ENCODE results near the gene SMURF1.
"Not testable (repeated sequence)": the region's sequence is repeated elsewhere in the genome, so short reads cannot be mapped to it uniquely, and the experiment has no call there.

The SMURF1 gene

DNA sequence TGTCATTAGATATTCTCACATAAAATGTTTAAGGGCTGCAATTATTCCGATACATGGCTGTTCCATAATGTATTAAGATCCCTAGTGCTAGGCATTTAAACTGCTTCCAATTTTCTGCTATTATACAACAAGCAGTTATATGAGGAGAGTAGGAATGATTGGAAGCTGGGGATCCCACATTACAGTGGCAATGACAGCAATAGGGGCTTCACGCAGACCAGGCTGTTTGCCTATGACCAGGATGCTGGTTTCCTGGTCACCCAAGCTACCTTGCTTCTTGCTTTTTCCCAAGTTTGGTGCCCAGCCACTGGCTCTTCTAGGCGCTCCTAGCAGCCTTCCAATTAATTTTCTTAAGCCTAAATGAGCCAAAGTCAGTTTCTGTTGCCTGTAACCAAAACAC, 39.3 kb downstream of the SMURF1 start:
- H3K4me3 ChIP-seq (ENCODE audit: low read depth, low read length): no peak overlapping the region
- TF ChIP-seq, protein P1, sequence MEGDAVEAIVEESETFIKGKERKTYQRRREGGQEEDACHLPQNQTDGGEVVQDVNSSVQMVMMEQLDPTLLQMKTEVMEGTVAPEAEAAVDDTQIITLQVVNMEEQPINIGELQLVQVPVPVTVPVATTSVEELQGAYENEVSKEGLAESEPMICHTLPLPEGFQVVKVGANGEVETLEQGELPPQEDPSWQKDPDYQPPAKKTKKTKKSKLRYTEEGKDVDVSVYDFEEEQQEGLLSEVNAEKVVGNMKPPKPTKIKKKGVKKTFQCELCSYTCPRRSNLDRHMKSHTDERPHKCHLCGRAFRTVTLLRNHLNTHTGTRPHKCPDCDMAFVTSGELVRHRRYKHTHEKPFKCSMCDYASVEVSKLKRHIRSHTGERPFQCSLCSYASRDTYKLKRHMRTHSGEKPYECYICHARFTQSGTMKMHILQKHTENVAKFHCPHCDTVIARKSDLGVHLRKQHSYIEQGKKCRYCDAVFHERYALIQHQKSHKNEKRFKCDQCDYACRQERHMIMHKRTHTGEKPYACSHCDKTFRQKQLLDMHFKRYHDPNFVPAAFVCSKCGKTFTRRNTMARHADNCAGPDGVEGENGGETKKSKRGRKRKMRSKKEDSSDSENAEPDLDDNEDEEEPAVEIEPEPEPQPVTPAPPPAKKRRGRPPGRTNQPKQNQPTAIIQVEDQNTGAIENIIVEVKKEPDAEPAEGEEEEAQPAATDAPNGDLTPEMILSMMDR (IDR thresholded peaks at IDR 0.05; ENCODE audit: low read depth, low read length): no peak

DNA sequence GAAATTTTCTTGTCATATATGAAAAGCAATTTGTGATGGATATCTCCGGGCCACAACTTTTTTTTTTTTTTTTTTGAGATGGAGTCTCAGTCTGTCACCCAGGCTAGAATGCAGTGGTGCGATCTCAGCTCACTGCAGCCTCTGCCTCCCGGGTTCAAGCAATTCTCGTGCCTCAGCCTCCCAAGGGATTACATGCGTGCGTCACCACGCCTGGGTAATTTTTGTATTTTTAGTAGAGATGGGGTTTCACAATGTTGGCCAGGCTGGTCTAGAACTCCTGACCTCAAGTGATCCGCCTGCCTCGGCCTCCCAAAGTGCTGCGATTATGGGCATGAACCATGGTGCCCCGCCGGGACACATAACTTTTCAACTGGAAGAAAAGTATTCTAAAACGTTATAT, 40.1 kb downstream of the SMURF1 start:
- H3K4me3 ChIP-seq (ENCODE audit: low read depth, low read length): not testable (repeated sequence)

DNA sequence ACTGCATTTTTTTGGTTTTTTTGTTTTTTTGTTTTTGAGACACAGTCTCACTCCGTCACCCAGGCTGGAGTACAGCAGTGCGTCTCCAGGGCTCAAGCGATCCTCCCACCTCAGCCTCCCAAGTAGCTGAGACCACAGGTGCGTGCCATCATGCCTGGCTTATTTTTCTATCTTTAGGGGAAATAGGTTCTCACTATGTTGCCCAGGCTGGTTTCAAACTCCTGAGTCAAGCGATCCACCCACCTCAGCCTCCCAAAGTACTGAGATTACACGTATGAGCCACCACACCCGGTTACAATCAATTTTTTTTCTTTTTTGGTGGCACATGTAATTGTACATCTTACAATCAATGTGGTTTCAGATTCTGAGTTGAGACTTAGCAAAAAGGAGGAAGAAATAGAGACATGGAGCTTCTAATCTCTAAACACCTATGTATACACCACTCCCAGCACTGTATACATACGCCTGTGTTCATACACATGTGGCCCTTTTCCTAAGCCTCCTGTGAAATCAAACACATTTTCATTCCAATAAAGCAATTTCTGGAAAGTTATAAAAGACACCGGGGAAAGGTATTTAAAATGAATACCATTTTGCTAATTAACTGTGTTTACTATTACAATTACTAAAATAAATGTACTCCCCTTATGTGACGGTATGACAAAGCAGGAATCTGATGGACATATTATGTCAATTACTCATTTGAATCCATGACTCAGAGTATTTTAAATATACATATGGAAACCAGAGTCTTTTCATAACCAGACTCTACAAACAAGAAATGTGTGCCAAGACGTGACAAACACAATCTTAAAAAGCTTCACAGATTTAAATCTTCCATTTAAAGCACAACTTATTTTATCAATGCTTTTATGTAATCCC, 40.9 kb downstream of the SMURF1 start:
- TF ChIP-seq, protein P1 (IDR thresholded peaks at IDR 0.05; ENCODE audit: low read depth, low read length): no peak
- peak overlapping the region; percentile 28; the same call in 1 of the 2 replicates for H3K4me3 ChIP-seq (ENCODE audit: low read depth, low read length)

DNA sequence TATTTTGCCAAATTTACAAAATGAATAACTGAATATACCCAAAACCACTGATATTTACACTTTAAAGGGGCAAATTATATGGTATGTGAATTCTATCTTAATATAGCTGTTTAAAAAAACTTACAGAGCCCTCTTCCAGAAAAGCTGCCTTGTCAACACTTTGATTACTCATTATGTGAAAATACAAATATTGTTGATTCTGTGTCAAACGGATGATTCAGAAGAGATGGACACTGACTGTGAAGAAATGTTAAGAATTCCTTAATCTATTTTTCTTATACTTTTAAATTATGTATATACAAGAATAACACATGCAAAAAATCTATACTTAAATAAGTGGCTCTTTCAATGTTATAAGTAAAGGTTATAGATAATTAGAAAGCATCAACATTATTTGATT, 41.5 kb downstream of the SMURF1 start:
- TF ChIP-seq, protein P1 (IDR thresholded peaks at IDR 0.05; ENCODE audit: low read depth, low read length): no peak
- H3K4me3 ChIP-seq (ENCODE audit: low read depth, low read length): no peak overlapping the region

DNA sequence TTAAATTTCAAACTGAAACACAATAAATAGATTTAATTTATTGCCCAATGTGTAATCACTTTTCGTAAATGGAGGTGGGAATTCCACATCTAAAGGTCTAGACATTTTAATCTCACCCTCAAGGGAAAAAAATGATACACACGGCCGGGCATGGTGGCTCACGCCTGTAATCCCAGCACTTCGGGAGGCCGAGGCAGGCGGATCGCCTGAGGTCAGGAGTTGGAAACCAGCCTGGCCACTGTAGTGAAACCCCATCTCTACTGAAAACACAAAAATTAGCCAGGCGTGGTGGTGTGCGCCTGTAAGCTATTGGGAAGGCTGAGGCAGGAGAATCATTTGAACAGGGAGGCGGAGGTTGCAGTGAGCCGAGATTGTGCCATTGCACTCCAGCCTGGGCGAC, 42.4 kb downstream of the SMURF1 start:
- H3K4me3 ChIP-seq (ENCODE audit: low read depth, low read length): not testable (repeated sequence)

DNA sequence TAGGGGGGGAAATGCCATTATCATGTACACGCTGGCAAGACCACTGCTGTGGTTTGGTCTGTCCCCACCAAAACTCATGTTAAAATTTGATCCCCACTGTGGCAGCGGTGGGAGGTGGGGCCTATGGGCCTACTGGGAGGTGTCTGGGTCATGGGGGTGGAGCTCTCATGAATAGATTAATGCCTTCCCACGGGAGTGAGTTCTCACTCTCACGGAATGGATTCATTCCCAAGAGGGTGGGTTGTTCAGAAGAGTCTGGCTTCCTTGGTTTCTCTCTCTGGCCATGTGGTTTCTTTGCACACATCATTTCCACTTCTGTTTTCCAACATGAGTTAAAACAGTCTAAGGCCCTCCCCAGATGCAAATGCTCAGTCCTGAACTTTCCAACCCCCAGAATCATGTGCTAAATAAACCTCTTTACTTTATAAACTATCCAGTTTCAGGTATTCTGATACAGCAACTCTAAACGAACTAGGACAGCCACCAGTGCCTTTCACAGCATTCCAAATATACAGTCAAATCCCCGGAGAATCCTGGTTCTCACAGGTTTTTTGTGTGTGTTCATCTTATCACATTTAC, 44.3 kb downstream of the SMURF1 start:
- H3K4me3 ChIP-seq (ENCODE audit: low read depth, low read length): no peak overlapping the region
- TF ChIP-seq, protein P1 (IDR thresholded peaks at IDR 0.05; ENCODE audit: low read depth, low read length): no peak

DNA sequence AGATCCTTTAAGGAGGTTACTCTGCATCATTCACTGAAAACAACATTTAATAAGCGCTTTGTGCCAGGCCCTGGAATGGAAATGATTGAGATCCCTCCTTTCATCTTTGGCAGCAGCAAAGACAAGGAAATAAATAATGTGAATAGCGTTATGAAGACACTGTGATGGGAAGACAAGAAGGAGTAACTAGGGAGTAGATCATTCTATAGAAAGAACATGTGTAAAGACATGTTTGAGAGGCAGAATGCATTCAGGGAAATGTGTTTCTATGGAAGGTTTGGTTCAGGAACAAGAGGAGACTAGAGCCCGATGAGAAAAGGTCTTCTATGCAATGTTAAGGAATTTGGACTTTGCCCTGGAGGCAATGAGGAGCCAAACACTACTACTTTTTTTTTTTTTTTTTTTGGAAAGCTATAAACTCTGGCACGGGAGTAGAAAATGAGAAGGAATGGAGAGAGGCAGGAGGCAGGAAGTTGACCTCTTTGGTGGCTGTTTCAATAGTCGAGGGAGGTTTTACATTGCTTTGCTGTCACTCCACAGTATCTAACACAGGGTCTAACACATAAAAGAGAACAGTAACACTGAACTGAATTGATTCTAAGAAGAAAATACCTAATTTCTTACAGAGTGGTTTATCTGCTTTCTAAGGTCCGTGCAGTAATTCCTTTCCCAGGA, 44.9 kb downstream of the SMURF1 start:
- TF ChIP-seq, protein P1 (IDR thresholded peaks at IDR 0.05; ENCODE audit: low read depth, low read length): no peak
- no peak overlapping the region for H3K4me3 ChIP-seq (ENCODE audit: low read depth, low read length)

DNA sequence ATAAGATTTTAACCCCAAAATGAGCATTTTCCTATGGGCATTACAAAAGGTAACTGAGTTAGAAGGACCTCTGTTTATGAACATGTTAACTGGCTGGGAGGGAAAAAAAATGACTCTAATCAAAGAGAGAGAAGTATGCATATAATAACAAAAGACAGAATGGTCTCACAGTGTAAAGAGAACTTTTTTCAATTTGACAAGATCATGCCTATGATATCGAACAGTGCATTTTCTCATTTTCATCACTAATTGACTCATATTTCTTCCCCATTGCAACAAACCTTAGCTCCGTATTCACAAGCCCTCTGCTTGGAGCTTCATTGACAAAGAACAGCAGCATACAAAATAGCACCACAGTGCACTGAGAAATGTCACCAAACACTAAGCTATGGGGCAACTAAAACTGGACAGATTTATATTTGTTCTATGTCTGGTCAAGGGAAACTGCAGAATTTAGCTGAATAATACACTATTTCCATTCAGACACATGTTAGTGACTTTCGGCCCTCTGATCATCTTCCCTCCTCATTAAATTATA, 45.6 kb downstream of the SMURF1 start:
- TF ChIP-seq, protein P1 (IDR thresholded peaks at IDR 0.05; ENCODE audit: low read depth, low read length): no peak
- H3K4me3 ChIP-seq (ENCODE audit: low read depth, low read length): no peak overlapping the region

Measured in WI38 (cell line).